ENCODE measurements around the gene LGALS12.
A peak's percentile ranks its signal among the peaks of the same experiment; 100 is the strongest.

LGALS12 gene

DNA sequence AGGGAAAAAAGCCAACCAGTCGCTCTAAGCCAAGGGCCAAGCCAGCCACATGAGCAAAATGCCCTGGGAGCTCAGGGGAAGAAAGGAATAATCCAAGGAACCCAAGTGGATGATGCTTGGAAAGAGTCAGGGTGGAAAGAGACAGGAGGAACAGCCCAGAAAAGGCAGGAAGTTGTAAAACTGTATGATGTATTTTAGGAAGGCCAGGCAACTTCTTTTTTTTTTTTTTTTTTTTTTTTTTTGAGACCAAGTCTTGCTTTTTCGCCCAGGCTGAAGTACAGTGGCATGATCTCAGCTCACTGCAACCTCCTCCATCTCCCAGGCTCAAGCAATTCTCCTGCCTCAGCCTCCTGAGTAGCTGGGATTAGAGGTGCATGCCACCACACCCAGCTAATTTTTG lies 1.6 kb downstream of the LGALS12 start:
- DNase-seq (ENCODE audit: low read depth), result no peak
- no peak overlapping the region for H3K4me3 ChIP-seq (ENCODE audit: control insufficient read depth, low read depth, low read length)
- TF ChIP-seq, protein P1, sequence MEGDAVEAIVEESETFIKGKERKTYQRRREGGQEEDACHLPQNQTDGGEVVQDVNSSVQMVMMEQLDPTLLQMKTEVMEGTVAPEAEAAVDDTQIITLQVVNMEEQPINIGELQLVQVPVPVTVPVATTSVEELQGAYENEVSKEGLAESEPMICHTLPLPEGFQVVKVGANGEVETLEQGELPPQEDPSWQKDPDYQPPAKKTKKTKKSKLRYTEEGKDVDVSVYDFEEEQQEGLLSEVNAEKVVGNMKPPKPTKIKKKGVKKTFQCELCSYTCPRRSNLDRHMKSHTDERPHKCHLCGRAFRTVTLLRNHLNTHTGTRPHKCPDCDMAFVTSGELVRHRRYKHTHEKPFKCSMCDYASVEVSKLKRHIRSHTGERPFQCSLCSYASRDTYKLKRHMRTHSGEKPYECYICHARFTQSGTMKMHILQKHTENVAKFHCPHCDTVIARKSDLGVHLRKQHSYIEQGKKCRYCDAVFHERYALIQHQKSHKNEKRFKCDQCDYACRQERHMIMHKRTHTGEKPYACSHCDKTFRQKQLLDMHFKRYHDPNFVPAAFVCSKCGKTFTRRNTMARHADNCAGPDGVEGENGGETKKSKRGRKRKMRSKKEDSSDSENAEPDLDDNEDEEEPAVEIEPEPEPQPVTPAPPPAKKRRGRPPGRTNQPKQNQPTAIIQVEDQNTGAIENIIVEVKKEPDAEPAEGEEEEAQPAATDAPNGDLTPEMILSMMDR (IDR thresholded peaks at IDR 0.05; ENCODE audit: control insufficient read depth, insufficient read depth, low read depth, low read length, missing control alignments), result no peak

DNA sequence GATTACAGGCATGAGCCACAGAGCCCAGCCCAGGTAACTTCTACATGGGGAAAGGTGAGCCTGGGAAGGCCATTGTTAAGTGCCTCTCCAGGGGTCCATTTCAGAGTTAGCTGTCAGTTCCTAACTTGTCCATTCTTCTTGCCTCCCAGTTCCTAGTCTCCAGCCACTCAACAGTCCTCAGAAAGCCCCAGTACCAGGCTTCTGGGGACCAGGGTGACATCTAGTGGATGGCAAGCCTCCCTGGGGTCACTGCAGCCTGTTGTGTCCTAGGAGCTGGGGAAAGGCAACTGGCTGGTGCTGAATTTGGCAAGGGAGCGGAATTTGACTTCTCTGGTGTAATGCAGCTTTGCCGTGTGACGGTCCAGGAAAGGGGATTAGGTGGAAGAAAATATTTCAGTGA lies 2.1 kb downstream of the LGALS12 start:
- TF ChIP-seq, protein P1 (IDR thresholded peaks at IDR 0.05; ENCODE audit: control insufficient read depth, insufficient read depth, low read depth, low read length, missing control alignments), result peak; percentile 21
- H3K4me3 ChIP-seq (ENCODE audit: control insufficient read depth, low read depth, low read length), result no peak overlapping the region
- no peak for DNase-seq (ENCODE audit: low read depth)

DNA sequence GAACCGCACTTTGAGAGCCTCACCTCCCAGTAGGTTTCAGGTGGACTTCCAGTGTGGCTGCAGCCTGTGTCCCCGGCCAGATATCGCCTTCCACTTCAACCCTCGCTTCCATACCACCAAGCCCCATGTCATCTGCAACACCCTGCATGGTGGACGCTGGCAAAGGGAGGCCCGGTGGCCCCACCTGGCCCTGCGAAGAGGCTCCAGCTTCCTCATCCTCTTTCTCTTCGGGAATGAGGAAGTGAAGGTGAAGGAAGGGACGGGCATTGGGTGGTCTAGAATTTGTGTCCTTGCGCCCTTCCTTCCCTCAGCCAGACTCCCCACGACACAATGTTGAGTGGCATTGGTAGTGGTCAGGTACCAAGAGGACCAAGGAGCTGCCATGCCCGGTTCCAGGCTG lies 2.9 kb downstream of the LGALS12 start:
- H3K4me3 ChIP-seq (ENCODE audit: control insufficient read depth, low read depth, low read length), result no peak overlapping the region
- TF ChIP-seq, protein P1 (IDR thresholded peaks at IDR 0.05; ENCODE audit: control insufficient read depth, insufficient read depth, low read depth, low read length, missing control alignments), result no peak
- DNase-seq (ENCODE audit: low read depth), result no peak

DNA sequence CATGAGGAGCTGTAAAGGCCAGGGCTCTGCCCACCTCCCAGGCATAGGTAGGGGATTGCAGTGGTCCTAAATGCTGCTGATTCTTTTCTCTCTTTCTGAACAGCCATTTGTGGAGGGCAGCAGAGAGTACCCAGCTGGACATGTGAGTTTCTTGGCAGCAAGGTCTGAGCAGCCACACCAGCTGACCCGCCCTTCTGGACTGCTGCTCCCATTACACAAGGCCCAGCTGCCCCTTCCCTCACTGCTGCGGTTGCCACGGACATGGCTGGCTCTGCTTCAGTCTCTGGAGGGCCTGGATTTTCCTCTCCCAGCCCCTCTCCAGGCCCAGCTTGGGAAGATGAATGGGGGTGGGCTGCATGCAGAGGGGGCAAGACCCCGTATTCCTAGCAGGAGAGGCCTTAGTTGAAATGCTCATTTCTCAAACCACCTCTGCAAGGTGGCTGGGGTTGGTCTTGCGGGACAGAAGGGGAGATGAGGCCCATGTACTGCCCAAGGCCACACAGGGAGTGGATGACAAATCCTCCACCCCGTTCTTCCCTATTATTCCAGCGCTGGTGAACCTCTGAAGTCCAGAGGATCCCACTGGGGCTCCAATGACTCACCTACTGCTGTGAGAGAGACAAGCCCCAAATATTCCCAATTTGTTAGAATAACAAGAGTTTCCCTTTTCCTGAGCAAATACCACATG lies 4.6 kb downstream of the LGALS12 start:
- TF ChIP-seq, protein P1 (IDR thresholded peaks at IDR 0.05; ENCODE audit: control insufficient read depth, insufficient read depth, low read depth, low read length, missing control alignments), result no peak
- H3K4me3 ChIP-seq (ENCODE audit: control insufficient read depth, low read depth, low read length), result no peak overlapping the region
- no peak for DNase-seq (ENCODE audit: low read depth)

DNA sequence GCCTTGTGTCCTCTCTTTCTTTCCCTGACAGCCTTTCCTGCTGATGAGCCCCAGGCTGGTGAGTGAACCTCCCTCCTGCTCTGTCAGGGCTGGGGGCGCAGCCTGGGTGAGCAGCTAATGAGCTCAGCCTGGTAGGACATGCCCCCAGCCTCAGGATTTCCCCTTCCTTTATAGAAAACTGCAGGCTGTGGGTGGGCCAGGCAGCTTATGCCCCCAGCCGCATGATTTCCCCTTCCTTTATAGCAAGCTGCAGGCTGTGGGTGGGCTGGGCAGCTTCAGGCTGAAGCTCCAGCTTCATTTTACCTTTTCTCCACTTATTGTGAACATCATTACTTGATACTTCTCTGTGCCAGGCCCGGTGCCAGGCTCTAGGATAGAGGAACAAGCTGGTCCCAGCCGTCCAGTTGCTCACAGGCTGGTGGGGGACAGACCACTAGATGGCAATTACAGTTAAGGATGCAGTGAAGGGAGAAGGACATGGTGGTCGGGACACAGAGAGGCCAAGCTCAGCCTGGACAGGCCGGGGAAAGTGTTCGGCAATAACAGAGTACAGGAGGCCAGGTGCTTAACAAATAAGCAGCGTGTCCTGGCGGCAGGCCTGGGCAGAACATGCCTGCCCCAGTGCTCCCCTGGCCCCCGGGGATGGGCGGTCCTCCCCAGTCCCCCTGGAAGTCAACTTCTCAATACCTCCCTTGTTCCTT lies 5.3 kb downstream of the LGALS12 start:
- no peak for DNase-seq (ENCODE audit: low read depth)
- no peak overlapping the region for H3K4me3 ChIP-seq (ENCODE audit: control insufficient read depth, low read depth, low read length)
- TF ChIP-seq, protein P1 (IDR thresholded peaks at IDR 0.05; ENCODE audit: control insufficient read depth, insufficient read depth, low read depth, low read length, missing control alignments), result no peak

DNA sequence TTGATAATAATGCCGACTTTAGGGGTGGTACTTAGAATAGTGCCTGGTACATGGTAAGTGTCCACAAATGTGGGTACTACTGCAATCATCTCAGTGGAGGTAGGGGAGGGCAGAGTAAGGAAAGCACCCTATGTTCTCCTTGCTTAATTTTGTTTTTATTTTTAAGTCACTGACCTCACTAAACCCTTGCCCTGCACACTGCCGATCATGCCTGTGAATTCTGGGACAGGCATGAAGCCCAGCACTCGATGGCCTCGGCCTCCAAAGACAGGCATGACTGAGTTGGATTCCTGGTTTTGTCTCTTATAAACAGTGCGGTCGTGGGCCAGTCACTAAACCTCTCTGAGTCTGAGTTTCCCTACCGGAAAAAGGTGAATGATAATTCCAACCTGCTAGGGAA lies 6.9 kb downstream of the LGALS12 start:
- no peak overlapping the region for H3K4me3 ChIP-seq (ENCODE audit: control insufficient read depth, low read depth, low read length)
- no peak for DNase-seq (ENCODE audit: low read depth)
- TF ChIP-seq, protein P1 (IDR thresholded peaks at IDR 0.05; ENCODE audit: control insufficient read depth, insufficient read depth, low read depth, low read length, missing control alignments), result no peak
